HepG2 (cell line): ENCODE results near the gene S100A6.

Experiments used
- BRCA1 ChIP-seq: sonication (generic); formaldehyde crosslinking; IDR thresholded peaks from 2 replicates; pipeline ENCODE4 v1.4.0; 2020; ENCODE audit warnings: missing genetic modification reagents
- SOX6 ChIP-seq, 2 experiments: fragments of 450-650 bp in 1 of 2; sonication (generic) in 1 of 2; formaldehyde crosslinking in 1 of 2; IDR thresholded peaks; 2 replicates each; pipeline versions ENCODE4 v1.4.0 to v1.6.1; 2017 to 2020; ENCODE audit warnings: antibody characterized with exemption in 1 of 2, mild to moderate bottlenecking in 1 of 2, missing genetic modification reagents in 1 of 2

- TF ChIP-seq SOX6 (IDR thresholded peaks at IDR 0.05), result no peak
- no peak for TF ChIP-seq SOX6 (CRISPR knock-in tag; IDR thresholded peaks at IDR 0.05)
- TF ChIP-seq BRCA1 (CRISPR knock-in tag), result no peak
Measured at GRCh38 chr1:153503766-153504165, 32.0 kb downstream of the S100A6 start.
